Mucosa of descending colon (tissue), 3 donors: ENCODE data around the gene KANSL3. TPM values are rescaled to one million over a fixed set of nuclear protein-coding genes. Genes with fewer than 3 reads are reported as not detected.

Experiments
- ATAC-seq: fragments of 200-7000 bp; cut with Tn5 transposase; one replicate; pipeline ENCODE4 v1.9.1; 2020; ENCODE audit warnings: mild to moderate bottlenecking, moderate library complexity
- DNase-seq, 3 donors: peaks; one replicate each; pipeline ENCODE4 v3.0.0-alpha.2; 2020
- H3K36me3 ChIP-seq: fragments of 200-600 bp; one replicate; pipeline ENCODE4 v1.8.0; 2021; ENCODE audit warnings: low read depth, mild to moderate bottlenecking
- H3K4me1 ChIP-seq: fragments of 200-600 bp; one replicate; pipeline ENCODE4 v1.8.0; 2021; ENCODE audit warnings: low read depth, mild to moderate bottlenecking
- H3K4me3 ChIP-seq: fragments of 200-600 bp; one replicate; pipeline ENCODE4 v1.8.0; 2021; ENCODE audit warnings: mild to moderate bottlenecking
- H3K9me3 ChIP-seq: fragments of 200-600 bp; one replicate; pipeline ENCODE4 v1.8.0; 2021; ENCODE audit warnings: mild to moderate bottlenecking
- CTCF ChIP-seq: fragments of 200-600 bp; IDR thresholded peaks from one replicate; pipeline ENCODE4 v1.8.0; 2022; ENCODE audit warnings: antibody characterized with exemption, mild to moderate bottlenecking
- intact Hi-C, 2 donors: fragments of 100-400 bp; cut with DNase I in 1 of 2; cut with micrococcal nuclease in 1 of 2; formaldehyde crosslinking; loops; one replicate each; pipeline versions ENCODE4 v1.11.0 to v1.11.1; 2022; cut with DNase I, micrococcal nuclease
- total RNA-seq, 3 donors: library from RNA; stranded (reverse); fragmentation: NEBNext Ultra II Directional in 2 of 3; extraction: Animal tissue kit (Norgen Biotek cat#: 25700) in 2 of 3; gene quantifications; one replicate each; pipeline versions ENCODE4 v1.2.1 to v1.2.4, GENCODE V29; 2021 to 2023
- donor health status: DM: no; HTN: no; CAD: no; lungs with moderate emphysema.
- donor health status: DM: no; HTN: no; CAD: no.
- donor health status: DM: no; HTN: yes; CAD: no.

Gene KANSL3
- total RNA-seq, 3 donors from 2014 or later, result 36.1 to 64.7 (median 49.2) TPM

GRCh38 chr2:96601382-96602292 is 36.5 kb downstream of the KANSL3 start:
- H3K9me3 ChIP-seq, result no peaks in the 10 kb centered on the region
- peak; percentile 51 for ATAC-seq
- DNase-seq, result peak in 1 of 3 donors; percentile 14
- intact Hi-C loops, result no loop called here
- H3K4me1 ChIP-seq, result no peaks in the 10 kb centered on the region
- H3K4me3 ChIP-seq, result no peak overlapping the region
- H3K36me3 ChIP-seq, result peaks cover 9% of the 10 kb centered on the region
- no peak for TF ChIP-seq CTCF

GRCh38 chr2:96599941-96600340 is 38.2 kb downstream of the KANSL3 start:
- ATAC-seq (no peak), DNase-seq (no peak)
- intact Hi-C loops, result no loop called here
- TF ChIP-seq CTCF, result no peak
- H3K9me3 ChIP-seq, result no peaks in the 10 kb centered on the region
- peaks cover 8% of the 10 kb centered on the region for H3K36me3 ChIP-seq
- no peak overlapping the region for H3K4me3 ChIP-seq
- no peaks in the 10 kb centered on the region for H3K4me1 ChIP-seq

GRCh38 chr2:96596596-96596995 is 41.5 kb downstream of the KANSL3 start:
- Histone ChIP-seq H3K36me3 (peaks cover 10% of the 10 kb centered on the region), H3K4me1 (no peaks in the 10 kb centered on the region), H3K9me3 (no peaks in the 10 kb centered on the region), H3K4me3 (no peak overlapping the region)
- no peak for TF ChIP-seq CTCF
- intact Hi-C loops, result no loop called here
- ATAC-seq (no peak), DNase-seq (no peak)

- Histone ChIP-seq H3K9me3 (no peaks in the 10 kb centered on the region), H3K36me3 (peaks cover 10% of the 10 kb centered on the region), H3K4me1 (no peaks in the 10 kb centered on the region), H3K4me3 (no peak overlapping the region)
- no peak for TF ChIP-seq CTCF
- ATAC-seq (peak; percentile 60), DNase-seq (no peak)
- intact Hi-C loops, result no loop called here
These were observed 43.4 kb downstream of the KANSL3 start for GRCh38 chr2:96594691-96595152.

GRCh38 chr2:96594282-96594681 is 43.8 kb downstream of the KANSL3 start:
- Histone ChIP-seq H3K9me3 (no peaks in the 10 kb centered on the region), H3K36me3 (peaks cover 10% of the 10 kb centered on the region), H3K4me3 (no peak overlapping the region), H3K4me1 (no peaks in the 10 kb centered on the region)
- intact Hi-C loops, result no loop called here
- no peak for TF ChIP-seq CTCF
- ATAC-seq, result peak; percentile 6
- no peak for DNase-seq
